HL-60/S4 (cell line): Measurements from ENCODE around the gene ADGRD2.
"Not testable (repeated sequence)": the region's sequence is repeated elsewhere in the genome, so short reads cannot be mapped to it uniquely, and the experiment has no call there.

Source experiments
- in situ Hi-C: fragments of 300-500 bp; cut with MboI; formaldehyde crosslinking; loops from 2 replicates; pipeline ENCODE4 v1.14.3; 2022; ENCODE audit warnings: low sequenced_read_pairs

ADGRD2 gene, protein sequence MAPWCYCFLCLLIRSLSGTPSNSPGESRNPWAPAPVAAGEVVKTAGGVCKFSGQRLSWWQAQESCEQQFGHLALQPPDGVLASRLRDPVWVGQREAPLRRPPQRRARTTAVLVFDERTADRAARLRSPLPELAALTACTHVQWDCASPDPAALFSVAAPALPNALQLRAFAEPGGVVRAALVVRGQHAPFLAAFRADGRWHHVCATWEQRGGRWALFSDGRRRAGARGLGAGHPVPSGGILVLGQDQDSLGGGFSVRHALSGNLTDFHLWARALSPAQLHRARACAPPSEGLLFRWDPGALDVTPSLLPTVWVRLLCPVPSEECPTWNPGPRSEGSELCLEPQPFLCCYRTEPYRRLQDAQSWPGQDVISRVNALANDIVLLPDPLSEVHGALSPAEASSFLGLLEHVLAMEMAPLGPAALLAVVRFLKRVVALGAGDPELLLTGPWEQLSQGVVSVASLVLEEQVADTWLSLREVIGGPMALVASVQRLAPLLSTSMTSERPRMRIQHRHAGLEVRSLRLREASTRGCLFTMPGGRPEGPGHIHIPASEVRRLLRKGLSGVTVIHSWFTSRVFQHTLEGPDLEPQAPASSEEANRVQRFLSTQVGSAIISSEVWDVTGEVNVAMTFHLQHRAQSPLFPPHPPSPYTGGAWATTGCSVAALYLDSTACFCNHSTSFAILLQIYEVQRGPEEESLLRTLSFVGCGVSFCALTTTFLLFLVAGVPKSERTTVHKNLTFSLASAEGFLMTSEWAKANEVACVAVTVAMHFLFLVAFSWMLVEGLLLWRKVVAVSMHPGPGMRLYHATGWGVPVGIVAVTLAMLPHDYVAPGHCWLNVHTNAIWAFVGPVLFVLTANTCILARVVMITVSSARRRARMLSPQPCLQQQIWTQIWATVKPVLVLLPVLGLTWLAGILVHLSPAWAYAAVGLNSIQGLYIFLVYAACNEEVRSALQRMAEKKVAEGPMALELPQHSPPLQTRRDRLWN

GRCh38 chr9:124450241-124450924 is at the start of gene ADGRD2:
Gene ADGRD2 (plus strand): TSS chr9:124450451. CDS start chr9:124451667, 1,216 bp downstream.
- in situ Hi-C loops: no loop called here

DNA sequence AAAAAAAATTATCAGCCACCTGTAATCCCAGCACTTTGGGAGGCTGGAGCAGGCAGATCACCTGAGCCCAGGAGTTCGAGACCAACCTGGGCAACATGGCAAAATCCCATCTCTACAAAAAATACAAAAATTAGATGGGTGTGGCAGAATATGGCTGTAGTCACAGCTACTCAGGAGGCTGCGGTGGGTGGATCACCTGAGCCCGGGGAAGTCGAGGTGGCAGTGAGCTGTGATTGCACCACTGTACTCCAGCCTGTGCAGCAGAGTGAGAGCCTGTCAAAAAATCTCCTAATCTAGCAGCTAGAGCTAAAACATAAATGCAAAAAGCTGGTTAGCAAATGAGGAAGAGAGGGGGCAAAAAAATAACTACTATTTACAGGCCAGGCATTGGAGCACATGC is 47.0 kb upstream of the ADGRD2 start:
- in situ Hi-C loops: no loop called here

DNA sequence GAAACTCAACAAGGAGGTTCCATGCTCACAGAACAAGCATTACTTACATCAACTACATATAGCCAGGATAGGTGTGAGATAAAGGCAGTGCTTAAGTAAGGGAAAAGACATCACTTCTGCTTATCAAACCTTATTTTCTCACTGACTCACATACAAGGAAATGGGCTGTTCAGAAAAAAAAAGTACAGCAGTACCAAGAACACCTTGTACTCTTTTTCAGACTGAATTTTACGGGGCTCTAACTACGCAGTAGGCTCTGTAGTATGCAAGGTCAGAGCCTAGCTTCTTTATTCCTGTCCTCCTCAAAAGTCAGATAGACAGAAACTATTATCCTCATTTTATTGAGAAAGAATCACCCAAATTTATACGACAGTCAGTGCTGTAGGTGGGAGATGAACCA is 40.8 kb upstream of the ADGRD2 start:
- in situ Hi-C loops: no loop called here

- in situ Hi-C loops: no loop called here
These were observed 39.8 kb upstream of the ADGRD2 start for GRCh38 chr9:124410321-124410913.

DNA sequence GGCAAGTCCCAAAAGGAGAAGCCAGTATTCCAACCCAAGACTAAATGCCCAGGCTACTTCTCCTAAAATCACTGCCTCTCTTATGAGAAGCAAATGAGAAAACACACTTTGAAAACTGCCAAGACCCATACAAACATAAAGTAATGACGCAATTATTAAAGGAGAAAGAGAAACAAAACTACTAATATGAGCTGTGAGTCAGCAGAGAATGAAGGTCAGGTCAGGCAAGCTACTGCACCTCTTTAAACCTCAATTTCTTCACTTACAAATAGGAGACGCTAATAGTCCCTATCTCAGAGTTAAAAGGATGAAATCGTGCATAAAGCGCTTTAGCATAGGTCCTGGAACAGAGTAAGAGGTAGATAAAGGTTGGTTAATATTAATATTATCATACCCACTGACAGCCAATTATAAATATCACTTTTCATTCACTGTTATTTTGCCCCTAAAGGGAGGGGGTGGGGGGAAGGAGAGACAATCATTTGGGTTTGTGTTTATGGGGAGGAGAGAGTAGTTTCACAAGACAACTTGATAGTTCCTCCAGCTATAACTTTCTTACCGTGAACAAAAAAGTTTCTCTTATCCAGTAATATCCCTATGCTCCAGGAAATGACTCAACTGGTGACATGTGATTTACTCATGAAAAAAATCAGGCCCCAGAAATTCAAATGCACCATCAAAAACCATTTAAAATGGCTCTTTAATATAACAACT is 38.6 kb upstream of the ADGRD2 start:
- in situ Hi-C loops: no loop called here

- in situ Hi-C loops: no loop called here
These were observed 38.0 kb upstream of the ADGRD2 start for GRCh38 chr9:124412228-124412575.

- in situ Hi-C loops: no loop called here
These were observed 35.6 kb upstream of the ADGRD2 start for GRCh38 chr9:124414612-124415011.

DNA sequence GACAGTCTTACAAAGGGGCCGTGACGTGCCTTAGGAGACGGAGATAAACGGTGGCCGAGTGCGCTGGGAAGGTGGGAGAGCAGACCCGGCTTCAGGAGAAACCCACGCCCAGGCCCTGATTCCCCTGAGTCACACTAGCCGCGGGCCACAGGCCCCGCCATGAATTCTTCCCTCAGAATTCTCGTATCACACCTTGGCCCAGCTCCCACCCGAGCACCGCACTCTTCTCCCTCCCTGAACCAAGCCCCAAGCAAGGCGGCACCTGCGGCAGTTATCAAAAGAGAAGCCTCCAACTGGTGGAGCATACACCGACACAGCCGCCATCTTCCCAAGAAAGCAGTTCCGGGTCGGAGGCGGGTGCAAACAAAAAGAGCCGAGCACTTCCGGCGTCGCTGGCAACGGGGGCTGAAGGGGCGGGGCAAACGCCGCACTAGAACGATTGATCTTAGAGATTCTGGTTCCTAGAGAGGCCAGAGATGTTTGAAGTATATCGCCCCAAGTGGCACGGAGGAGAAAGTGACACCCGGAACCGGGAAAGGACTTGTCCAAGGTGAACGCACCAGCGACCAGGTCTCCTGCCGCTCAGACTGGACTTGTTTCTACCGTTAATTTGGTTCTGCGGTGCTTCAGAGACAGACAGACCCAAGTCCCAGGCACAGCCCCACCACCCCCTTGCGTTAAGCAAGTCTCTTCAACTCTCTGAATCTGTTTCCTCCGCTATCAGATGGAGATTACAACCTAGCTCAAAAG is 35.0 kb upstream of the ADGRD2 start, which contains the start of gene PSMB7:
Gene PSMB7, minus strand, starts transcription at position 341 of the 750 bp plus-strand sequence. Its CDS starts 17 bp downstream, at position 324.
- in situ Hi-C loops: no loop called here

DNA sequence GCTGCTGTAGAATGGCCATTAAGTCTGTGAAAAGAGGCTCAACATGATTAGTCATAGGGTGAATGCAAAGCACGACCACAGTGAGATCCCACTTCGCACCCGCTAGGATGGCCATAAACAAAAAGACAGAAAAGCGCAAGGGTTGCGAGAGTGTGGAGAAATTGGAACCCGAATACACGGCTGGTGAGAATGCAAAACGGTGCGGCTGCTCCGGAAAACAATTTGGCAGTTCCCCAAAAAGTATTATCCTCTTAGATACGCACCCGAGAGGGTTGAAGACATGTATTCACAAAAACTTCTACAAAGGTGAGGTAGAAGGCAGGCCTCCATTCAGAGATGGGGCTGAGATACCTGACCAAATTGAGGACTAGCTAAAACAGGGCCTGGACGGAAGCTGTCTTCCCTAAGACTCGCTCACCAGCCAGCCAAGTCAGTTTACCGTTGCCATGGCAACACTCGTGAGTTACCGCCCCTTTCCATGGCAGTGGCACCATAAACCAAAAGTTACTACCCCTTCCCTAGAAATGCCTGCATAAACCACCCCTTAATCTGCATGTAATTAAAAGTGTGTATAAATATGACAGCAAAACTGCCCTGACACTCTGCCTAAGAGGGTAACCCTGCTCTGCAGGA is 34.3 kb upstream of the ADGRD2 start:
- in situ Hi-C loops: no loop called here

DNA sequence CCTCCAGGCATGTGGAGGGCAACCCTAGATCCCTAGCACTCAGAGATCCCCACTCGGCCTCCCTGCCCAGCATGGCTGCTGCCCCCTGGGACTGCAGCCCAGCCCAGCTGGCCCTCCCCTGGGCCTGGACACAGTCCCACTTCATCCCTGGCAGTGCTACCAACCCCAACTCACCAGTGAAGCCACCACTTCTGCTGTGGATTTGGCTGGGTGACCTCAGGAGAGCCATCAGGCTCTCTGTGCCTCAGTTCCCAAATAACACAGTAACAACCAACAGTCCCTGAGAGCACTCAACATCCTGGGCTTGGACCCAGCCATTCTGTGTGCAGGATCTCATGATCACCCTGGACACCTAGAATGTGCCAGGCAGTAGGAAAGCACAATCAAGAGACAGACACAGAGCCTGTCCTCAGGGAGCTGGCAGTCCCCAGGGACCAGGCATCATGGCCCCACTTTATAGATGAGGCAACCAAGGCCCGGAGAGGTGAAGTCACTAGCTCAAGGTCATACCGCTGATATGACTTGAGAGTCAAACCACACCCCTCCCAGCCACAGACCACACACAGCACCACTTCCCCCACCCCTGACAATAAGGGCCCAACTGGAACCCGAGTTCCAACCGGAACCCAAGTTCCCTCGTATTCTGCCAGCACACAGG is 30.3 kb upstream of the ADGRD2 start:
- in situ Hi-C loops: no loop called here

- in situ Hi-C loops: no loop called here
These were observed 29.2 kb upstream of the ADGRD2 start for GRCh38 chr9:124420991-124421543.

DNA sequence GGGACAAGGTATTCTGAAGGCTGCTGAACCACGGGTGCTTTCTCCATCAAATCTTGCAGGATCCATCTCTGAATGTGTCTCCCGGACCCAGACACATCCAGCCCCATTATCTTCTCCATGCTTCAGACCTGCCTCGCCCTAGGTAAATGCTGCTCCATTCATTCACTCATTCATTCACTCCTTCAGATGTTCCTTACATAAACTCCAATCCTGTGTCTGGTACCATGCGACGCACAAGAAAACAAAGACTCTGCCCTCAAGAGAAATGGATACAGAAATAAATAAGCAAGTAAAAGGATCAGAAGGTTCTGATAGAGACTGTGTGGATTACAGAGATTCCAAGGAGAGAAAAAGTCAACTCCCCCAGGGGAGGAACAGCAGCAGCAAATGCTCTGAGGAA is 27.1 kb upstream of the ADGRD2 start:
- in situ Hi-C loops: no loop called here

- in situ Hi-C loops: no loop called here
These were observed 26.7 kb upstream of the ADGRD2 start for GRCh38 chr9:124423591-124423990.

GRCh38 chr9:124425733-124426132 is 24.5 kb upstream of the ADGRD2 start:
- in situ Hi-C loops: not testable (repeated sequence)

GRCh38 chr9:124426361-124426760 is 23.9 kb upstream of the ADGRD2 start:
- in situ Hi-C loops: no loop called here

DNA sequence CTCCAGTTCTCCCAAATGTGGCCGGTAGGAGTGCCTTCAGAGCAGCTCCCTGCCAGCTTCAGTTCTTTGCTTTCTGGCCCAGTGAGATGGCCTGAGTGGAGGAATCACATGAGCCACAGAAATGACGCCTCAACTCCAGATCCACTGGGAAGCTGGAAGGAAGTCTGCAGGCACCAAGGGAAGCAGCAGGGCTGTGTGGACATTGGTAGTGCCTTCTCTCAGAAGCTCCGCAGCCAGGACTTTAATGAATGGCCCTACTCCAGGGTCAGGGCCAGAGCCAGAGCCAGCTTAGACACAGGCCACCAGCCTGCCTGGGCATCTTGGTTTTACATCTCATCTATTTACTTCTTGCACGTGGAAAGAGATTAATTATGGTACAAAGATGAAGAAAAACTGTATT is 23.0 kb upstream of the ADGRD2 start:
- in situ Hi-C loops: no loop called here

GRCh38 chr9:124428751-124429529 is 21.3 kb upstream of the ADGRD2 start:
- in situ Hi-C loops: no loop called here
